H1 (cell line): Measurements from ENCODE around the gene HOXA10. TPM values are rescaled to one million over a fixed set of nuclear protein-coding genes. Genes with fewer than 3 reads are reported as not detected.

Experiments
- CTCF ChIA-PET: fragments of 300-600 bp; sonication (Branson Sonifier 250); formaldehyde crosslinking; loops from one replicate; lab custom pipeline; 2021; ENCODE audit not compliant: partially characterized antibody; lab: Charles Lee
- POLR2A ChIA-PET: fragments of 300-600 bp; sonication (Branson Sonifier 250); formaldehyde crosslinking; loops from one replicate; lab custom pipeline; 2021; ENCODE audit warnings: inconsistent platforms; ENCODE audit not compliant: partially characterized antibody; lab: Charles Lee
- DNase-seq, 2 experiments: peaks; one replicate each; pipeline versions ENCODE4 v3.0.0 to v3.0.0-alpha.2; 2010 to 2022; ENCODE audit warnings: low spot score in 2 of 2, low read depth in 1 of 2, mixed read lengths in 1 of 2
- FAIRE-seq: peaks from 2 replicates; lab custom pipeline; 2011; peaks lifted over from hg19 to GRCh38; lab: Jason Lieb, UNC
- H2AFZ ChIP-seq: 2 replicates; pipeline ENCODE4 v1.8.1; 2012; ENCODE audit warnings: low read length, inconsistent platforms
- H2AK5ac ChIP-seq: 2 replicates; pipeline ENCODE4 v1.6.1; 2013; ENCODE audit warnings: low read depth, low read length
- H2BK120ac ChIP-seq: replicated peaks from 2 replicates; pipeline ENCODE3; 2013; ENCODE audit warnings: low read depth, low read length, inconsistent platforms
- H2BK12ac ChIP-seq: 2 replicates; pipeline ENCODE4 v1.6.1; 2013; ENCODE audit warnings: low read depth, low read length
- H2BK15ac ChIP-seq: 2 replicates; pipeline ENCODE4 v1.6.1; 2013; ENCODE audit warnings: low read length
- H2BK20ac ChIP-seq: 2 replicates; pipeline ENCODE4 v1.6.1; 2013; ENCODE audit warnings: low read length
- H2BK5ac ChIP-seq: 2 replicates; pipeline ENCODE4 v1.6.1; 2013; ENCODE audit warnings: low read depth, low read length
- H3K14ac ChIP-seq: 2 replicates; pipeline ENCODE4 v1.6.1; 2013; ENCODE audit warnings: inconsistent platforms; ENCODE audit not compliant: insufficient read length
- H3K18ac ChIP-seq: 2 replicates; pipeline ENCODE4 v1.6.1; 2013; ENCODE audit warnings: low read length; ENCODE audit errors: extremely low read depth
- H3K23ac ChIP-seq: 2 replicates; pipeline ENCODE4 v1.6.1; 2013; ENCODE audit warnings: inconsistent platforms; ENCODE audit not compliant: insufficient read length
- H3K23me2 ChIP-seq: 2 replicates; pipeline ENCODE4 v1.6.1; 2013; ENCODE audit warnings: low read depth, low read length
- H3K27ac ChIP-seq: 2 replicates; pipeline ENCODE4 v1.6.1; 2011; ENCODE audit warnings: low read depth, low read length, inconsistent platforms
- H3K27me3 ChIP-seq, 4 experiments: replicated peaks in 1 of 4; 1 replicate in 1 of 4; 2 replicates in 3 of 4; pipeline versions ENCODE4 v1.6.1 to v1.8.1; 2011 to 2013; ENCODE audit warnings: low read length in 3 of 4, mild to moderate bottlenecking in 3 of 4, inconsistent platforms in 2 of 4, mixed read lengths in 2 of 4, moderate library complexity in 1 of 4; ENCODE audit not compliant: control insufficient read depth in 3 of 4, insufficient read depth in 3 of 4; ENCODE audit errors: extremely low read depth in 1 of 4
- H3K36me3 ChIP-seq, 4 experiments: 2 replicates each; pipeline versions ENCODE4 v1.6.1 to v1.8.1; 2011 to 2013; ENCODE audit warnings: mild to moderate bottlenecking in 4 of 4, low read length in 3 of 4, moderate library complexity in 2 of 4, control low read depth in 1 of 4, inconsistent platforms in 1 of 4; ENCODE audit not compliant: insufficient read depth in 4 of 4, control insufficient read depth in 2 of 4
- H3K4ac ChIP-seq: replicated peaks from 2 replicates; pipeline ENCODE3; 2013; ENCODE audit warnings: low read length, low read depth, mixed read lengths, inconsistent platforms; ENCODE audit not compliant: insufficient read length
- H3K4me1 ChIP-seq, 4 experiments: replicated peaks in 1 of 4; 1 replicate in 1 of 4; 2 replicates in 3 of 4; pipeline versions ENCODE4 v1.6.1 to v1.8.1; 2011 to 2013; ENCODE audit warnings: low read length in 3 of 4, inconsistent platforms in 2 of 4, mixed read lengths in 1 of 4; ENCODE audit not compliant: insufficient read depth in 4 of 4, control insufficient read depth in 3 of 4
- H3K4me2 ChIP-seq, 2 experiments: 2 replicates each; pipeline versions ENCODE4 v1.6.1 to v1.8.1; 2011 to 2013; ENCODE audit warnings: low read depth in 2 of 2, low read length in 2 of 2, control low read depth in 1 of 2, inconsistent platforms in 1 of 2, mild to moderate bottlenecking in 1 of 2; ENCODE audit not compliant: insufficient read depth in 1 of 2
- H3K4me3 ChIP-seq, 4 experiments: fragments of 200-600, 300-600 bp in 1 of 4; sonication (generic), shearing (Covaris generic), sonication (Bioruptor Twin) in 1 of 4; 2 replicates each; pipeline versions ENCODE4 v1.5.1 to v1.8.1; 2011 to 2016; ENCODE audit warnings: low read length in 4 of 4, low read depth in 3 of 4, control low read depth in 2 of 4, inconsistent platforms in 2 of 4, mild to moderate bottlenecking in 2 of 4, mixed read lengths in 1 of 4, moderate library complexity in 1 of 4; ENCODE audit not compliant: insufficient read depth in 2 of 4; ENCODE audit errors: extremely low read depth in 1 of 4
- H3K56ac ChIP-seq: replicated peaks from 2 replicates; pipeline ENCODE3; 2013; ENCODE audit warnings: low read depth, mild to moderate bottlenecking, mixed read lengths, low read length, inconsistent platforms; ENCODE audit not compliant: insufficient read length
- H3K79me1 ChIP-seq: 2 replicates; pipeline ENCODE4 v1.6.1; 2013; ENCODE audit warnings: low read depth, low read length, control low read depth
- H3K79me2 ChIP-seq, 2 experiments: 2 replicates each; pipeline versions ENCODE4 v1.6.1 to v1.8.1; 2012 to 2013; ENCODE audit warnings: low read length in 2 of 2, mild to moderate bottlenecking in 2 of 2, inconsistent platforms in 1 of 2; ENCODE audit not compliant: insufficient read depth in 2 of 2, control insufficient read depth in 1 of 2
- H3K9ac ChIP-seq, 4 experiments: replicated peaks in 1 of 4; 1 replicate in 1 of 4; 2 replicates in 3 of 4; pipeline versions ENCODE4 v1.6.1 to v1.8.1; 2011 to 2013; ENCODE audit warnings: low read depth in 3 of 4, low read length in 3 of 4, control low read depth in 2 of 4, mild to moderate bottlenecking in 2 of 4, moderate library complexity in 2 of 4, inconsistent platforms in 1 of 4; ENCODE audit errors: extremely low read depth in 1 of 4
- H3K9me3 ChIP-seq, 2 experiments: 2 replicates each; pipeline versions ENCODE4 v1.6.1 to v1.8.1; 2012 to 2013; ENCODE audit warnings: mild to moderate bottlenecking in 2 of 2, moderate library complexity in 2 of 2, control low read depth in 1 of 2, inconsistent platforms in 1 of 2, low read depth in 1 of 2, low read length in 1 of 2, mixed read lengths in 1 of 2; ENCODE audit not compliant: insufficient read depth in 2 of 2
- H4K20me1 ChIP-seq, 2 experiments: replicated peaks in 1 of 2; 2 replicates each; pipeline versions ENCODE3 to v1.8.1; 2011 to 2013; ENCODE audit warnings: inconsistent platforms in 2 of 2, low read length in 2 of 2, mild to moderate bottlenecking in 1 of 2; ENCODE audit not compliant: insufficient read depth in 2 of 2, control insufficient read depth in 1 of 2
- H4K5ac ChIP-seq: 2 replicates; pipeline ENCODE4 v1.6.1; 2013; ENCODE audit warnings: low read length, low read depth, mixed read lengths, inconsistent platforms; ENCODE audit not compliant: insufficient read length
- H4K8ac ChIP-seq: 2 replicates; pipeline ENCODE4 v1.8.0; 2013; ENCODE audit warnings: mild to moderate bottlenecking, moderate library complexity, low read length, inconsistent platforms; ENCODE audit not compliant: insufficient read depth; ENCODE audit errors: extremely low read depth
- H4K91ac ChIP-seq: replicated peaks from 2 replicates; pipeline ENCODE3; 2013; ENCODE audit warnings: low read length, mixed read lengths, inconsistent platforms; ENCODE audit not compliant: insufficient read length
- ASH2L ChIP-seq: fragments of 200-600, 300-600 bp; sonication (generic); IDR thresholded peaks from one replicate; pipeline ENCODE4 v1.7.1; 2017; ENCODE audit warnings: low read length
- BACH1 ChIP-seq: IDR thresholded peaks from 2 replicates; pipeline ENCODE4 v1.6.1; 2012; ENCODE audit warnings: low read length, improper control_type of control experiment
- CBX8 ChIP-seq: fragments of 300-800, 300-1000 bp; sonication (generic); IDR thresholded peaks from 2 replicates; pipeline ENCODE4 v1.7.1; 2016; ENCODE audit warnings: low read depth, low read length, borderline replicate concordance
- CHD1 ChIP-seq: IDR thresholded peaks from 2 replicates; pipeline ENCODE4 v1.6.1; 2012; ENCODE audit warnings: low read depth, low read length, improper control_type of control experiment
- EZH2 ChIP-seq: fragments of 200-600 bp; sonication (generic); IDR thresholded peaks from 2 replicates; pipeline ENCODE4 v1.7.1; 2012; ENCODE audit warnings: low read depth, mild to moderate bottlenecking, moderate library complexity, low read length, inconsistent platforms; ENCODE audit not compliant: severe bottlenecking
- KDM1A ChIP-seq: fragments of 200-600, 300-600 bp; sonication (generic); IDR thresholded peaks from 2 replicates; pipeline ENCODE4 v1.7.1; 2016; ENCODE audit warnings: mild to moderate bottlenecking, low read length, borderline replicate concordance
- NRF1 ChIP-seq: IDR thresholded peaks from 2 replicates; pipeline ENCODE4 v1.6.1; 2011; ENCODE audit warnings: mild to moderate bottlenecking, low read depth, low read length, improper control_type of control experiment
- RFX5 ChIP-seq: IDR thresholded peaks from 2 replicates; pipeline ENCODE4 v1.6.1; 2011; ENCODE audit warnings: low read depth, low read length, improper control_type of control experiment, borderline replicate concordance
- SIN3A ChIP-seq, 2 experiments: IDR thresholded peaks in 1 of 2; conservative IDR thresholded peaks in 1 of 2; 2 replicates each; pipeline ENCODE4 v1.6.1; 2011 to 2012; ENCODE audit warnings: low read length in 2 of 2, improper control_type of control experiment in 1 of 2, low read depth in 1 of 2, mild to moderate bottlenecking in 1 of 2
- SP1 ChIP-seq: IDR thresholded peaks from 2 replicates; pipeline ENCODE4 v1.6.1; 2011; ENCODE audit warnings: low read depth, low read length
- TBP ChIP-seq: IDR thresholded peaks from 2 replicates; pipeline ENCODE4 v1.6.1; 2011; ENCODE audit warnings: low read depth, low read length, improper control_type of control experiment
- TCF12 ChIP-seq: IDR thresholded peaks from 2 replicates; pipeline ENCODE4 v1.6.1; 2011; ENCODE audit warnings: low read depth, mild to moderate bottlenecking, low read length
- TEAD4 ChIP-seq: IDR thresholded peaks from 2 replicates; pipeline ENCODE4 v1.6.1; 2012; ENCODE audit warnings: low read depth, low read length, inconsistent platforms, mixed read lengths
- USF2 ChIP-seq: IDR thresholded peaks from 2 replicates; pipeline ENCODE4 v1.6.1; 2011; ENCODE audit warnings: low read length, improper control_type of control experiment
- WGBS, 2 experiments: shearing (Covaris generic) in 1 of 2; methylation state at CpG; one replicate each; pipeline versions ENCODE4 v1.1.6 to v1.1.7; 2013 to 2015; ENCODE audit warnings: low lambda C conversion rate in 2 of 2, mixed read lengths in 2 of 2, inconsistent platforms in 1 of 2, low coverage in 1 of 2, missing lambda C conversion rate in 1 of 2; ENCODE audit not compliant: insufficient replicate concordance in 2 of 2, insufficient coverage in 1 of 2, insufficient read length in 1 of 2; ENCODE audit errors: extremely low coverage in 1 of 2, missing lambda C conversion rate in 1 of 2; 5-methylcytosine and 5-hydroxymethylcytosine counted together
- polyA plus RNA-seq, 7 experiments: library from polyadenylated mRNA; depleted of rRNA in 3 of 7; stranded (reverse) in 5 of 7; unstranded in 2 of 7; fragments of >200 nt in 5 of 7; fragments of 200-250 nt in 2 of 7; gene quantifications; 1 replicate in 5 of 7; 2 replicates in 1 of 7; 4 replicates in 1 of 7; pipeline versions ENCODE4 v1.2.1 to v1.2.3, GENCODE V29; 2011 to 2013; ENCODE audit warnings: missing spikeins in 2 of 7, mixed read lengths in 2 of 7
- total RNA-seq: library from RNA; stranded (reverse); fragmentation: NEBNext Ultra II Directional; extraction: Animal tissue kit (Norgen Biotek cat#: 25700); gene quantifications from 2 replicates; pipeline ENCODE4 v1.2.1, GENCODE V29; 2021

The HOXA10 gene
- total and polyA plus RNA-seq, 2 of the 8 experiments (the other 6 are each of a cell fraction or from before 2014, with no cell fraction given) = not detected

GRCh38 chr7:27134392-27134791, 39.7 kb downstream of the HOXA10 start:
- H3K9ac ChIP-seq = no peak overlapping the region
- H4K20me1 ChIP-seq = peaks cover 12 to 18% of the 10 kb centered on the region in 2 experiments
- no peaks in the 10 kb centered on the region for H3K79me2 ChIP-seq
- no peak overlapping the region for H3K23ac ChIP-seq
- H2BK12ac ChIP-seq = no peak overlapping the region
- no peak overlapping the region for H3K4ac ChIP-seq
- CTCF ChIA-PET = interaction anchor here (0.7 to 2.1 kb wide), 5 partner anchors 9 to 447 kb away, joined by 3 to 10 read pairs (median 4); partner anchors contain the start of gene HOXA5
- H3K4me3 ChIP-seq = no peak overlapping the region
- H2BK120ac ChIP-seq = no peak overlapping the region
- no peak overlapping the region for H4K91ac ChIP-seq
- DNase-seq (no peak), FAIRE-seq (no peak)
- peaks cover 96 to 100% (median 100%) of the 10 kb centered on the region in 4 experiments for H3K27me3 ChIP-seq
- peaks cover 0 to 6% (median 2%) of the 10 kb centered on the region in 4 experiments; a peak in 4 of 7 replicates for H3K4me1 ChIP-seq
- H3K27ac ChIP-seq = no peak overlapping the region
- no peak overlapping the region for H2AK5ac ChIP-seq
- H2AFZ ChIP-seq = no peak overlapping the region
- no peak overlapping the region for H3K56ac ChIP-seq
- no peak overlapping the region for H3K18ac ChIP-seq
- POLR2A ChIA-PET = no interaction called here
- H3K23me2 ChIP-seq = peaks cover 4% of the 10 kb centered on the region; the same call in 1 of the 2 replicates
- H3K79me1 ChIP-seq = no peaks in the 10 kb centered on the region
- H3K14ac ChIP-seq = no peak overlapping the region
- 30% methylated on average over 2 of the region's 2 CpGs; no CpG with 5 or more reads in 1 of the 2 experiments for WGBS, 2 experiments
- peaks cover 0 to 4% of the 10 kb centered on the region in 2 experiments; a peak in 1 of 4 replicates for H3K9me3 ChIP-seq
- H4K5ac ChIP-seq = no peak overlapping the region
- H2BK5ac ChIP-seq = no peak overlapping the region
- no peak overlapping the region for H4K8ac ChIP-seq
- H2BK20ac ChIP-seq = no peak overlapping the region
- peaks cover 0 to 16% (median 0%) of the 10 kb centered on the region in 4 experiments; a peak in 2 of 8 replicates for H3K36me3 ChIP-seq
- no peak overlapping the region for H3K4me2 ChIP-seq
- H2BK15ac ChIP-seq = no peak overlapping the region
- TF ChIP-seq CBX8 = no peak
- no peak for TF ChIP-seq TEAD4
- no peak for TF ChIP-seq EZH2
- TF ChIP-seq SIN3A (conservative IDR thresholded peaks at IDR 0.05 in 1 of 2, IDR thresholded peaks at IDR 0.05 in 1 of 2; ENCODE audit: low read depth in 1 of 2, low read length in 2 of 2) = no peak
- no peak for TF ChIP-seq BACH1
- TF ChIP-seq CHD1 = no peak
- TF ChIP-seq RFX5 = no peak
- no peak for TF ChIP-seq USF2
- no peak for TF ChIP-seq SP1
- no peak for TF ChIP-seq ASH2L
- no peak for TF ChIP-seq NRF1
- no peak for TF ChIP-seq KDM1A
- TF ChIP-seq TBP = no peak
- no peak for TF ChIP-seq TCF12
